ENCODE measurements around the gene PEX3.
"Not testable (repeated sequence)": the region's sequence is repeated elsewhere in the genome, so short reads cannot be mapped to it uniquely, and the experiment has no call there.

PEX3 gene

DNA sequence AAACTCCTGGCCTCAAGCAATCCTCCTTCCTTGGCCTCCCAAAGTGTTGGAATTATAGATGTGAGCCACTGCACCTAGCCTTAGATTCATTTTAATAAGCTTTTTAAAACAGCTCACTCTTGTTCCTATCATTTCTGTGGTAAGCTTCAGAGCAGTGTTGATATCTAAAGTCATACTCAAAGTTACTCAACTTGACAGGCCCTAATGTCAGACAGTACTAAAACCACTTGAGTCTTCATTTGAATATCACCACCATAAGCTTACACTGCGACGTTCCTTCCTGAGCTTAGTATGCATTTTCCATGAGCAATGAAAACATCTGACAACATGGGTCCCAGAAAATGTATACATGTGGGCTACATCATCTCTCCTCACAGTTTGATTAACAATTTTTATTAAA lies 54.9 kb downstream of the PEX3 start:
- H3K27me3 ChIP-seq (ENCODE audit: control insufficient read depth in 1 of 2, insufficient read depth in 2 of 2, low read length in 2 of 2): no peaks in the 10 kb centered on the region
- H3K36me3 ChIP-seq (ENCODE audit: control insufficient read depth in 1 of 2, insufficient read depth in 2 of 2, low read length in 2 of 2): peaks cover 18 to 48% of the 10 kb centered on the region in 2 donors
- no peak overlapping the region for H3K27ac ChIP-seq (ENCODE audit: low read depth, low read length)
- H3K4me1 ChIP-seq (ENCODE audit: control insufficient read depth in 1 of 2, insufficient read depth in 2 of 2, low read length in 2 of 2): peaks cover 7 to 13% of the 10 kb centered on the region in 2 donors
- no peaks in the 10 kb centered on the region for H3K9me3 ChIP-seq (ENCODE audit: control insufficient read depth in 1 of 2, low read length in 2 of 2)
- no peak overlapping the region for H3K4me3 ChIP-seq (ENCODE audit: low read depth in 1 of 2, low read length in 2 of 2)
- H3K9ac ChIP-seq (ENCODE audit: low read depth in 1 of 2, low read length in 2 of 2): no peak overlapping the region

- no peaks in the 10 kb centered on the region for H3K27me3 ChIP-seq (ENCODE audit: control insufficient read depth in 1 of 2, insufficient read depth in 2 of 2, low read length in 2 of 2)
- peaks cover 14 to 16% of the 10 kb centered on the region in 2 donors for H3K4me1 ChIP-seq (ENCODE audit: control insufficient read depth in 1 of 2, insufficient read depth in 2 of 2, low read length in 2 of 2)
- no peak overlapping the region for H3K27ac ChIP-seq (ENCODE audit: low read depth, low read length)
- H3K36me3 ChIP-seq (ENCODE audit: control insufficient read depth in 1 of 2, insufficient read depth in 2 of 2, low read length in 2 of 2): peaks cover 15 to 42% of the 10 kb centered on the region in 2 donors
- H3K9me3 ChIP-seq (ENCODE audit: control insufficient read depth in 1 of 2, low read length in 2 of 2): no peaks in the 10 kb centered on the region
- no peak overlapping the region for H3K9ac ChIP-seq (ENCODE audit: low read depth in 1 of 2, low read length in 2 of 2)
- H3K4me3 ChIP-seq (ENCODE audit: low read depth in 1 of 2, low read length in 2 of 2): no peak overlapping the region
These were observed 55.6 kb downstream of the PEX3 start for GRCh38 chr6:143506199-143506598.

DNA sequence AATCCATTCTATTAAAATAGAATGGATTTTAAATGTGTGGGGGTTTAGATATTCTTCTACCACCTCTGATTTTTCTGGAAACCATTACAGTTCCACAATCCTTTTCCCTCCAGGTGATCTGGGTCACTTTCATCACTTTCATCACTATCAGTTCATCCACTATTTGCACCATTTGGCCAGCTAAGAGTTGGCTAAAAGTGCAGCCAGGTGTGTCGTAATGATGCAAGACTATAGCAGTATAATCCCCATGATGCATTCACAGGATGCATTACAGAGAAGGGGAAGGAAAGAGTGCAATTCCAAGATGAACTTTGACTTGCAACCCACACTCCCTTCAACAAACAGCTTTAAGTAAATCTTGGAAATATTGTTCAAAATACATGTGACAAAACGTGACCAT lies 56.0 kb downstream of the PEX3 start:
- Histone ChIP-seq H3K27ac (ENCODE audit: low read depth, low read length) (no peak overlapping the region), H3K4me3 (ENCODE audit: low read depth in 1 of 2, low read length in 2 of 2) (no peak overlapping the region), H3K36me3 (ENCODE audit: control insufficient read depth in 1 of 2, insufficient read depth in 2 of 2, low read length in 2 of 2) (peaks cover 15 to 38% of the 10 kb centered on the region in 2 donors), H3K9me3 (ENCODE audit: control insufficient read depth in 1 of 2, low read length in 2 of 2) (no peaks in the 10 kb centered on the region), H3K27me3 (ENCODE audit: control insufficient read depth in 1 of 2, insufficient read depth in 2 of 2, low read length in 2 of 2) (no peaks in the 10 kb centered on the region), H3K4me1 (ENCODE audit: control insufficient read depth in 1 of 2, insufficient read depth in 2 of 2, low read length in 2 of 2) (peaks cover 14 to 16% of the 10 kb centered on the region in 2 donors), H3K9ac (ENCODE audit: low read depth in 1 of 2, low read length in 2 of 2) (no peak overlapping the region)

GRCh38 chr6:143507358-143508145 lies 56.9 kb downstream of the PEX3 start:
- H3K36me3 ChIP-seq (ENCODE audit: control insufficient read depth in 1 of 2, insufficient read depth in 2 of 2, low read length in 2 of 2): peaks cover 12 to 32% of the 10 kb centered on the region in 2 donors
- H3K4me3 ChIP-seq (ENCODE audit: low read depth in 1 of 2, low read length in 2 of 2): no peak overlapping the region
- no peak overlapping the region for H3K27ac ChIP-seq (ENCODE audit: low read depth, low read length)
- H3K27me3 ChIP-seq (ENCODE audit: control insufficient read depth in 1 of 2, insufficient read depth in 2 of 2, low read length in 2 of 2): no peaks in the 10 kb centered on the region
- no peak overlapping the region for H3K9ac ChIP-seq (ENCODE audit: low read depth in 1 of 2, low read length in 2 of 2)
- peaks cover 20 to 21% of the 10 kb centered on the region in 2 donors for H3K4me1 ChIP-seq (ENCODE audit: control insufficient read depth in 1 of 2, insufficient read depth in 2 of 2, low read length in 2 of 2)
- H3K9me3 ChIP-seq (ENCODE audit: control insufficient read depth in 1 of 2, low read length in 2 of 2): no peaks in the 10 kb centered on the region

DNA sequence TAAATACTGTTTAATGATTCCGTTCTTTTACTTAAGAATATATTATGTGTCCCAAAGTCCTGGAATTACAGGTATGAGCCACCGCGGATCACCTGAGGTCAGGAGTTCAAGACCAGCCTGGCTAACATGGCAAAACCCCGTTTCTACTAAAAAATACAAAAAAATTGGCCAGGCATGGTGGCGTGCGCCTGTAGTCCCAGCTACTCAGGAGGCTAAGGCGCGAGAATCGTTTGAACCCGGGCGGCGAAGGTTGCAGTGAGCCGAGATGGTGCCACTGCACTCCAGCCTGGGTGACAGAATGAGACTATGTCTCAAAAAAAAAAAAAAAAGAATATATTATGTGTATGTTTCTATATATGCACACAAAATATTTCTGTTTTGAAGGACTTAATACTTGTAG lies 59.7 kb downstream of the PEX3 start:
- Histone ChIP-seq H3K9ac (ENCODE audit: low read depth in 1 of 2, low read length in 2 of 2) (peak overlapping the region; percentile 72 to 93), H3K4me1 (ENCODE audit: control insufficient read depth in 1 of 2, insufficient read depth in 2 of 2, low read length in 2 of 2) (peaks cover 20 to 28% of the 10 kb centered on the region in 2 donors), H3K36me3 (ENCODE audit: control insufficient read depth in 1 of 2, insufficient read depth in 2 of 2, low read length in 2 of 2) (peaks cover 12 to 20% of the 10 kb centered on the region in 2 donors), H3K4me3 (ENCODE audit: low read depth in 1 of 2, low read length in 2 of 2) (peak overlapping the region; percentile 84 to 96)
- H3K27me3 ChIP-seq (ENCODE audit: control insufficient read depth in 1 of 2, insufficient read depth in 2 of 2, low read length in 2 of 2); H3K9me3 ChIP-seq (ENCODE audit: control insufficient read depth in 1 of 2, low read length in 2 of 2); H3K27ac ChIP-seq (ENCODE audit: low read depth, low read length): not testable (repeated sequence)

DNA sequence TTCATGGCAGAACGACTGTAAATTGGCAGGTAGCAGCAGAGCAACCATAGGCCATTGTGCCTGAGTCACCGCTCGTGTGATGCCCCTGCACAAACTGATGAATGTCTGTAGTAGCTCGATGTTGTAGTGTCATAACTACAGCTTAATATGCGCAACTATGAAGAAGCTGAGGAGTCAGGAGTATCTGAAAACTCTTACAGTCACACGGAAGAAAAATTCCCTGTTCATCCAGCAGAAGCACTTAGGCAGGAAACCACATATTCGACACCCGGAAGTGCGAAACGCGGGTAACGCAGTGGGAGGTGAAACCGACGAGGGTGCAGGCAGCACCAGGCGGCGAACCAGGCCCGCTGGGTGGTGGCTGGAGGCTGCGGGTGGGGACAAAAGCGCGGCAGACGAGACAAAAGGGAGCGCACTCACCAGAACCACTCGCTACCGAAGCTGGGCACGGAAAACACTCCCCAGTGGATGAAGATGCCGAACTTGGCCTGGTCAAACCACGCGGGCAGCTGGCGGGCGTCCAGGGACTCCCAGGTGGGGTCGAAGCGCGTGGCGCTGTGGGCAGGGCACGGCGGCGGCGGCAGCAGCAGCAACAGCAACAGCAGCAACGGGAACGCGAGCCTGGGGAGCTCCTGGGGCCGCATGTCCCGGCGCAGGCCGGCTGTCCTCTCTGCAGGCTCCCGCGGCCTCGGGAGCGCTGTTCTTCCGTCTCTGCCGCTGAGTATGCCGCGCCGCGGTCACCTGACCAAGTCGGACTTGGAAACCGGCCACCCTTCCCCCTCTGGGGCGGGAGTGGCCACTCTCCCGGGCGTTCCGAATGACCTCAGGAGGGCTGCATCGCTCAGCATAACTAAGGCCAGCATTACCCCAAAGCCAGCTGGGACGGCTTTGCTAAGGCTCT lies 60.6 kb downstream of the PEX3 start, which contains the start of gene FUCA2:
Gene FUCA2, minus strand, starts transcription at position 730 of the 901 bp plus-strand sequence. Its CDS starts 86 bp downstream, at position 644.
- H3K27ac ChIP-seq (ENCODE audit: low read depth, low read length): peak within 1 kb of the TSS; percentile 85
- H3K4me1 ChIP-seq (ENCODE audit: control insufficient read depth in 1 of 2, insufficient read depth in 2 of 2, low read length in 2 of 2): peaks cover 20 to 29% of the 10 kb centered on the region in 2 donors
- peak within 1 kb of the TSS; percentile 84 to 96 for H3K4me3 ChIP-seq (ENCODE audit: low read depth in 1 of 2, low read length in 2 of 2)
- no peaks in the 10 kb centered on the region for H3K27me3 ChIP-seq (ENCODE audit: control insufficient read depth in 1 of 2, insufficient read depth in 2 of 2, low read length in 2 of 2)
- H3K36me3 ChIP-seq (ENCODE audit: control insufficient read depth in 1 of 2, insufficient read depth in 2 of 2, low read length in 2 of 2): peaks cover 12 to 14% of the 10 kb centered on the region in 2 donors
- H3K9ac ChIP-seq (ENCODE audit: low read depth in 1 of 2, low read length in 2 of 2): peak within 1 kb of the TSS; percentile 72 to 93
- no peaks in the 10 kb centered on the region for H3K9me3 ChIP-seq (ENCODE audit: control insufficient read depth in 1 of 2, low read length in 2 of 2)

DNA sequence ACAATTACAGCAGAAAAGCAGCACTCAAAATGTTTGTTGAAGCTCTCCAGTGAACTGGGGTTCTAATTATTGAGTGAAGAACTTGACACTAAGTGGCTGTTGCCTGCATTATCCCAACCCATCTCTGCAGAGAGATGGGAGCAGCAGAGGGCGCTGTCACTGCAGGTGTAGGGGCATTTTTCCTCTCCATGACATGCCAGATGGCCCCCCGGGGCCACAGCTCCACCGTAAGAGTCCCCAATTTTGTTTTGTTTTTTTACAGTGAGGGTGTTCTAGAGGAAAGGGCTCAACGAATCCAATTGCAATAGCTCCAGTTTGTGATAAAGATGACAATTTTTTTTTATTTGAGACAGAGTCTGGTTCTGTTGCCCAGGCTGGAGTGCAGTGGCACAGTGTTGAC lies 62.8 kb downstream of the PEX3 start:
- peaks cover 0 to 1% of the 10 kb centered on the region in 2 donors for H3K36me3 ChIP-seq (ENCODE audit: control insufficient read depth in 1 of 2, insufficient read depth in 2 of 2, low read length in 2 of 2)
- no peak overlapping the region for H3K9ac ChIP-seq (ENCODE audit: low read depth in 1 of 2, low read length in 2 of 2)
- no peaks in the 10 kb centered on the region for H3K9me3 ChIP-seq (ENCODE audit: control insufficient read depth in 1 of 2, low read length in 2 of 2)
- H3K4me1 ChIP-seq (ENCODE audit: control insufficient read depth in 1 of 2, insufficient read depth in 2 of 2, low read length in 2 of 2): peaks cover 20 to 38% of the 10 kb centered on the region in 2 donors
- no peak overlapping the region for H3K4me3 ChIP-seq (ENCODE audit: low read depth in 1 of 2, low read length in 2 of 2)
- H3K27me3 ChIP-seq (ENCODE audit: control insufficient read depth in 1 of 2, insufficient read depth in 2 of 2, low read length in 2 of 2): no peaks in the 10 kb centered on the region
- no peak overlapping the region for H3K27ac ChIP-seq (ENCODE audit: low read depth, low read length)

- no peaks in the 10 kb centered on the region for H3K27me3 ChIP-seq (ENCODE audit: control insufficient read depth in 1 of 2, insufficient read depth in 2 of 2, low read length in 2 of 2)
- no peak overlapping the region for H3K27ac ChIP-seq (ENCODE audit: low read depth, low read length)
- no peak overlapping the region for H3K4me3 ChIP-seq (ENCODE audit: low read depth in 1 of 2, low read length in 2 of 2)
These were observed 64.6 kb downstream of the PEX3 start for GRCh38 chr6:143515061-143515760.

DNA sequence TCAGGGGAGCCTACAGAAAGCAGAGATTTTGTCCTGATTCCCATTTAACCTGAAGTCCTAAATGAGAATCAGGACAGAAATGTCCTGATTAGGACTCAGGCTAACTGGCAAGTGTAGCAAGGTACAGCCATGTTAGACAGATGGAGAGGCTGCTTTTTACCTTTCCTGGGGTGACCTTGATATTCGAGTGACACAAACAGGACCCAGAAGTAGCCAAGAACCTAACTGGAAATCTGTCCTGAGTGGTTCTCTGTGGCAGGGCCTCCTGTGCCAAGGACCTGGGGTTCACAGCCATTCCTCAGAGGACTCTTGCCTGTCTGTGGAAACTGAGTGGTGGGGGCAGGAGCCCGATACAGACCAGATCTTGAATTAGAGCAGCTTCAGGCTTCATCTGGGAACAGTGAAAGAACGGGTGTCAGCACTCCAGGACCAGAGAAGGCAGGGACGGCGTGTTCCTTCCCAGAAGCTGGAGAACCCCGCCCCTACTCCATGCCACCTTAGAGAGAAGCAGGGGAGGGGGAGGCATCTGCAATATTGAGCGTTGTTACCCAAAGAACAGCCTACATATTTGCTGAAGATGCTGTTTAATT lies 65.3 kb downstream of the PEX3 start:
- H3K27ac ChIP-seq (ENCODE audit: low read depth, low read length): no peak overlapping the region
- peaks cover 9 to 23% of the 10 kb centered on the region in 2 donors for H3K4me1 ChIP-seq (ENCODE audit: control insufficient read depth in 1 of 2, insufficient read depth in 2 of 2, low read length in 2 of 2)
- H3K9me3 ChIP-seq (ENCODE audit: control insufficient read depth in 1 of 2, low read length in 2 of 2): no peaks in the 10 kb centered on the region
- H3K4me3 ChIP-seq (ENCODE audit: low read depth in 1 of 2, low read length in 2 of 2): no peak overlapping the region
- H3K36me3 ChIP-seq (ENCODE audit: control insufficient read depth in 1 of 2, insufficient read depth in 2 of 2, low read length in 2 of 2): no peaks in the 10 kb centered on the region
- no peak overlapping the region for H3K9ac ChIP-seq (ENCODE audit: low read depth in 1 of 2, low read length in 2 of 2)
- no peaks in the 10 kb centered on the region for H3K27me3 ChIP-seq (ENCODE audit: control insufficient read depth in 1 of 2, insufficient read depth in 2 of 2, low read length in 2 of 2)

More at GRCh38 chr6:143515061-143515760, 64.6 kb downstream of the PEX3 start:
- Histone ChIP-seq H3K4me1 (ENCODE audit: control insufficient read depth in 1 of 2, insufficient read depth in 2 of 2, low read length in 2 of 2) (peaks cover 15 to 26% of the 10 kb centered on the region in 2 donors), H3K9ac (ENCODE audit: low read depth in 1 of 2, low read length in 2 of 2) (no peak overlapping the region), H3K36me3 (ENCODE audit: control insufficient read depth in 1 of 2, insufficient read depth in 2 of 2, low read length in 2 of 2) (no peaks in the 10 kb centered on the region), H3K9me3 (ENCODE audit: control insufficient read depth in 1 of 2, low read length in 2 of 2) (no peaks in the 10 kb centered on the region)
